Measurements from ENCODE around the gene C2orf80. TPM values are rescaled to one million over a fixed set of nuclear protein-coding genes. Genes with fewer than 3 reads are reported as not detected.

Gene C2orf80
- polyA plus RNA-seq, 1 of the 3 experiments (the other 2 are of a cell fraction): not detected

DNA sequence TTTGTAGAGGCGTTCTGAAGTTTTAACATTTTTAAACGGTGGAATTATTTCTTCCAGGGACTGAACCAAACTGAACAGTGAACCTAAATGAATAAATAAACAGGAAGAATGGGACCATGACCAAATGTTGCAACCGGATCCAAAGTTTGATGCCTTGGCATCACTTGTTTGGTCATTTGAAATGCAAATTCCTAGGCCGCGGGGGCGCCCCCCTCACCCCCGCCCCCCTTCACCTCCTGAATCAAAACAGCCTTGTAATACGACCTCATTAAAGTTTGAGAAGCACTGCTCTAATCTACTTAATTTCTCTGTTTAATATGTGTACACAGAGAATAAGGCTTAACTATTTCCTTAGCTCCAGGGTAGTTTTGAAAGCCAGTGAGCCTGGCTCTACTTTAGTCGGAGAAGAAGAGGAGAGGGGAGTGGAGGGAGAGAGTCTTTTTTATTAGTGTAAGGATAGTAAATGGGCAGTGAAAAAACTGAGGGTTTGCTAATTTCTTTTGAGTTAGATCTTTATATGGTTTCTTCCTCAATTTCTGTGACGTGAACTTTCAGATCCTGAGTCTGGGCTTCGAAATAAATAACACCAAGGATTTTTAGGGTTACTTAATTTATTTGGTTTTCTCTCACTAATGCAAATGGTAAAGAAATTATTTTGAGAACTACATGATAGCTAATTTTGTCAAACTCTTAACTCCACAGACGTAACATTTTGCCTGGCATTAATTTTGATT lies 5.7 kb downstream of the C2orf80 start:
- H3K36me3 ChIP-seq (replicated peaks in 1 of 2; ENCODE audit: control insufficient read depth in 1 of 2, insufficient read depth in 2 of 2, low read length in 1 of 2): no peaks in the 10 kb centered on the region
- 64% methylated on average over 12 of the region's 12 CpGs for WGBS (ENCODE audit: low lambda C conversion rate)
- no peak overlapping the region for H3K4me2 ChIP-seq
- H3K27me3 ChIP-seq (ENCODE audit: insufficient read depth): no peaks in the 10 kb centered on the region
- POLR2A ChIA-PET: no interaction called here
- no peaks in the 10 kb centered on the region for H3K9me2 ChIP-seq
- no peaks in the 10 kb centered on the region; a peak in 1 of 4 replicates for H3K4me1 ChIP-seq (ENCODE audit: control insufficient read depth in 1 of 2, insufficient read depth in 2 of 2, low read depth in 1 of 2, low read length in 1 of 2)
- H3K27ac ChIP-seq (ENCODE audit: low read depth in 2 of 2, low read length in 1 of 2): no peak overlapping the region
- H3K4me3 ChIP-seq (ENCODE audit: low read depth in 2 of 2, low read length in 1 of 2): no peak overlapping the region
- no peak overlapping the region for H2AFZ ChIP-seq (ENCODE audit: low read depth)
- CTCF ChIA-PET: interaction anchor here (0.6 to 1.9 kb wide), 2 partner anchors 9 to 70 kb away, joined by 3 to 5 read pairs; no protein-coding TSS in a partner anchor
- no peak overlapping the region for H3K9ac ChIP-seq
- no peaks in the 10 kb centered on the region for H3K9me3 ChIP-seq
- no peaks in the 10 kb centered on the region for H4K20me1 ChIP-seq (ENCODE audit: insufficient read depth)
- H3F3A ChIP-seq (replicated peaks; ENCODE audit: insufficient read depth): no peaks in the 10 kb centered on the region
- TF ChIP-seq MXI1 (IDR thresholded peaks at IDR 0.05; ENCODE audit: low read depth, low read length): no peak
- no peaks in the 10 kb centered on the region for H3K79me2 ChIP-seq (ENCODE audit: insufficient read depth)
- DNase-seq: no peak

- CTCF ChIA-PET: interaction anchor here (0.6 to 1.9 kb wide), 2 partner anchors 8 to 70 kb away, joined by 3 to 5 read pairs; no protein-coding TSS in a partner anchor
- H3K27ac ChIP-seq (ENCODE audit: low read depth in 2 of 2, low read length in 1 of 2): no peak overlapping the region
- WGBS (ENCODE audit: low lambda C conversion rate): 91% methylated on average over 7 of the region's 7 CpGs
These were observed 6.3 kb downstream of the C2orf80 start for GRCh38 chr2:208183526-208183925.

DNA sequence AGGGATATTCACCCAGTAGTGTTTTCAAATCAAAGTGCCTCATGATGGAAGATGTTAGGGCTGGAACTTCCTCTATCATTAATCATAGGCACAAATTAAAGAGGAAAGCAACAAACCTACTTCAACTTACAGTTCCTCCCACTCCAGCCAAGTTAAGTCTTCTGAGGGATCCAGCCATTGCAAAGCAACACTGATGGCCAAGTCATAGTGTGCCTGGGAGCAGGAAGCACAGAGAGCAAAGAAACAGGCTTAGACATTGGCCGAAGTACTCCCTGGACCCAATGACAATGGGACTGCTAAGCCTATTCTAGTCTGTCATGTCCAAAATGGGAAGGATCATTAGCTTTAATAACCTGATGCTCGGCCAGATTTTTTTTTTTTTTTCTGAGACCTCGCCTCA lies 7.0 kb downstream of the C2orf80 start:
- no peaks in the 10 kb centered on the region for H3K27me3 ChIP-seq (ENCODE audit: insufficient read depth)
- no peak overlapping the region for H3K4me3 ChIP-seq (ENCODE audit: low read depth in 2 of 2, low read length in 1 of 2)
- POLR2A ChIA-PET: no interaction called here
- H4K20me1 ChIP-seq (ENCODE audit: insufficient read depth): no peaks in the 10 kb centered on the region
- H2AFZ ChIP-seq (ENCODE audit: low read depth): no peak overlapping the region
- no peak overlapping the region for H3K4me2 ChIP-seq
- no peaks in the 10 kb centered on the region; a peak in 1 of 4 replicates for H3K4me1 ChIP-seq (ENCODE audit: control insufficient read depth in 1 of 2, insufficient read depth in 2 of 2, low read depth in 1 of 2, low read length in 1 of 2)
- H3K27ac ChIP-seq (ENCODE audit: low read depth in 2 of 2, low read length in 1 of 2): no peak overlapping the region
- no peaks in the 10 kb centered on the region for H3K9me3 ChIP-seq
- no peaks in the 10 kb centered on the region for H3K9me2 ChIP-seq
- DNase-seq: no peak
- no peaks in the 10 kb centered on the region for H3F3A ChIP-seq (replicated peaks; ENCODE audit: insufficient read depth)
- H3K9ac ChIP-seq: no peak overlapping the region
- CTCF ChIA-PET: no interaction called here
- H3K79me2 ChIP-seq (ENCODE audit: insufficient read depth): no peaks in the 10 kb centered on the region
- TF ChIP-seq NRF1 (IDR thresholded peaks at IDR 0.05; ENCODE audit: low read depth, low read length): no peak
- TF ChIP-seq RFX5 (IDR thresholded peaks at IDR 0.05; ENCODE audit: low read length): no peak
- TF ChIP-seq FOXJ3 (CRISPR knock-in tag; IDR thresholded peaks at IDR 0.05): no peak
- no peak for TF ChIP-seq ELF1 (IDR thresholded peaks at IDR 0.05)
- TF ChIP-seq EZH2phosphoT487 (IDR thresholded peaks at IDR 0.05; ENCODE audit: borderline replicate concordance, low read depth): no peak
- no peak for TF ChIP-seq ZBTB33 (IDR thresholded peaks at IDR 0.05; ENCODE audit: borderline replicate concordance, low read depth)
- H3K36me3 ChIP-seq (replicated peaks in 1 of 2; ENCODE audit: control insufficient read depth in 1 of 2, insufficient read depth in 2 of 2, low read length in 1 of 2): no peaks in the 10 kb centered on the region
- 56% methylated on average over 3 of the region's 3 CpGs for WGBS (ENCODE audit: low lambda C conversion rate)

More at GRCh38 chr2:208183526-208183925, 6.3 kb downstream of the C2orf80 start:
- Histone ChIP-seq H3K27me3 (ENCODE audit: insufficient read depth) (no peaks in the 10 kb centered on the region), H3F3A (replicated peaks; ENCODE audit: insufficient read depth) (no peaks in the 10 kb centered on the region), H3K36me3 (replicated peaks in 1 of 2; ENCODE audit: control insufficient read depth in 1 of 2, insufficient read depth in 2 of 2, low read length in 1 of 2) (no peaks in the 10 kb centered on the region), H3K79me2 (ENCODE audit: insufficient read depth) (no peaks in the 10 kb centered on the region), H3K4me3 (ENCODE audit: low read depth in 2 of 2, low read length in 1 of 2) (no peak overlapping the region), H3K9me3 (no peaks in the 10 kb centered on the region), H4K20me1 (ENCODE audit: insufficient read depth) (no peaks in the 10 kb centered on the region), H3K4me2 (no peak overlapping the region), H3K9ac (no peak overlapping the region), H3K4me1 (ENCODE audit: control insufficient read depth in 1 of 2, insufficient read depth in 2 of 2, low read depth in 1 of 2, low read length in 1 of 2) (no peaks in the 10 kb centered on the region; a peak in 1 of 4 replicates), H3K9me2 (no peaks in the 10 kb centered on the region), H2AFZ (ENCODE audit: low read depth) (no peak overlapping the region)
- POLR2A ChIA-PET: no interaction called here
- no peak for TF ChIP-seq RFX5 (IDR thresholded peaks at IDR 0.05; ENCODE audit: low read length)
- TF ChIP-seq CHD2 (IDR thresholded peaks at IDR 0.05; ENCODE audit: low read length, partially characterized antibody): no peak
- TF ChIP-seq TEAD4 (IDR thresholded peaks at IDR 0.05; ENCODE audit: borderline replicate concordance, insufficient read depth): no peak
- no peak for TF ChIP-seq RAD21 (IDR thresholded peaks at IDR 0.05; ENCODE audit: low read length)
- no peak for TF ChIP-seq MXI1 (IDR thresholded peaks at IDR 0.05; ENCODE audit: low read depth, low read length)
- TF ChIP-seq IRF3 (IDR thresholded peaks at IDR 0.05; ENCODE audit: low read depth, low read length): no peak
- no peak for TF ChIP-seq TCF12 (IDR thresholded peaks at IDR 0.05)
- no peak for TF ChIP-seq SMC3 (IDR thresholded peaks at IDR 0.05; ENCODE audit: low read depth, low read length)
- TF ChIP-seq TAF1 (IDR thresholded peaks at IDR 0.05; ENCODE audit: borderline replicate concordance, low read depth, low read length): no peak
- TF ChIP-seq NRF1 (IDR thresholded peaks at IDR 0.05; ENCODE audit: low read depth, low read length): no peak
- no peak for TF ChIP-seq MEF2A (IDR thresholded peaks at IDR 0.05; ENCODE audit: borderline replicate concordance, low read depth)
- no peak for TF ChIP-seq NFIC (IDR thresholded peaks at IDR 0.05; ENCODE audit: borderline replicate concordance)
- no peak for DNase-seq
